H54 (cell line): Measurements from ENCODE around the gene NMRAL1.

Experiments used
- DNase-seq: peaks from one replicate; pipeline ENCODE4 v3.0.0; 2011; ENCODE audit warnings: low spot score, mixed read lengths; ENCODE audit not compliant: insufficient read length
- FAIRE-seq: peaks from 3 replicates; lab custom pipeline; 2011; peaks lifted over from hg19 to GRCh38; lab: Jason Lieb, UNC
- POLR2A ChIP-seq: IDR thresholded peaks from 2 replicates; pipeline ENCODE4 v1.6.1; 2011; ENCODE audit warnings: low read depth, mild to moderate bottlenecking, low read length

The NMRAL1 gene

DNA sequence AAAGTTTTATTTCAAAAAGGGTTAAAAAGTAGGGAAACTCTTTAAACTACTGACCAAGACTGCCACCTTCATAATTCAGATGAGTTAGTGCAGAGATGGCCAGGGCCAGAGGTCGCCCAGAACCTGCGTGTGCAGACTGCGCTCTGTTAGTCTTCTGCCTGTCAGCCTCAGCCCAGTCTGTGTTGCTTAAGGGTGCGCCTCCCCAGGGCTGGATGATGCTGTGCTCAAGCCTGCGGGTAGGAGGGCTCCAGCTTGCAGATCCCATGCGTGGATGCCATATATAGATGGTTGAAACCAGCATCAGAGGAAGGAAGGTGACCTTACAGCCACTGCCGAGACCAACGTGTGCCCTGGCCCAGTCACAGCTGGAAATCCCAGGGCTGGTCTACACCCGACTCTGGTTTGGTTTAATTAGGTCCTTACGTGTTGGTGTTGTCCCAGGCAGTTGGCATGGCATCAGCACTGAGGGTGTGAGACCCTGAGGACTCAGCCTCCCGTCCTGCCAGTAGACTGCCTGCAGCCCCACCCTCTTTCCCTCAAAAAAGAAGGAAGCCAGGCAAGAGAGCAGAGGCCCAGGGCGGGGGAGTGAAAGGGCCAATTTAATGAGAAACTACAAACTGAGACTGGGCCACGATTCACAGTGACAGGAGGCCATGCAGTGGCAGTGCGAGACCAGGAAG lies 36.5 kb upstream of the NMRAL1 start:
- DNase-seq (no peak), FAIRE-seq (no peak)
- no peak for TF ChIP-seq POLR2A

DNA sequence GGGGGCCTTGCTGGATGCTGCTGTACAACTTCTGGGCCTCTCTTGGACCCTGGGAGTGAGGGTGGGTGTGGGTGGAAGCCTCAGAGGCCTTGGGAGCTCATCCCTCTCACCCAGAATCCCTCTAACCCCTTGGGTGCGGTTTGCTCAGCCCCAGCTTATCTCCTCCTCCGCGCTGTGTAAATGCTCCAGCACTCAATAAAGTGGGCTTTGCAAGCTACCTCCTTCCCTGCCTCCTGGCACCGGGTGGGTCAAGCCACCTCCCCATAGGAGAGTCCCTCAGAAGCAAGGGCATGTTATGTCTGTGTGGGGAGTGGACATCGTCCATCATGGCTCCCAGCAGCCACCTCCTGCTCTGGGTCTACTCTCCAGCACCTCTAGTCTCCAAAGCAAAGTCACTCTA lies 35.7 kb upstream of the NMRAL1 start:
- no peak for DNase-seq
- FAIRE-seq = no peak
- no peak for TF ChIP-seq POLR2A

DNA sequence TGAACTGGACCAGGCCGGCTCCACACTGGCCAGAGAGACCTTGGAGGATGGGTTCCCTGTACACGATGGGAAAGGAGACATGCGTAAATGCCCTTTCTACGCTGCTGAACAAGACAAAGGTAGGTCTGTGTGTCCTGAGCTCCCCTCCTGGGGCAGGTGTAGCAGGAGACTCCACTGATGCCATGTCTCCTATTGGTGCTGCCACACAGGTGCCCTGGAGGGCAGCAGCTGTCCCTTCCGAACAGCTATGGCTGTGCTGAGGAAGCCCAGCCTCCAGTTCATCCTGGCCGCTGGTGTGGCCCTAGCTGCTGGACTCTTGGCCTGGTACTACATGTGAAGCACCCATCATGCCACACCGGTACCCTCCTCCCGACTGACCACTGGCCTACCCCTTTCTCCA lies 35.0 kb upstream of the NMRAL1 start:
- FAIRE-seq (no peak), DNase-seq (no peak)
- no peak for TF ChIP-seq POLR2A

DNA sequence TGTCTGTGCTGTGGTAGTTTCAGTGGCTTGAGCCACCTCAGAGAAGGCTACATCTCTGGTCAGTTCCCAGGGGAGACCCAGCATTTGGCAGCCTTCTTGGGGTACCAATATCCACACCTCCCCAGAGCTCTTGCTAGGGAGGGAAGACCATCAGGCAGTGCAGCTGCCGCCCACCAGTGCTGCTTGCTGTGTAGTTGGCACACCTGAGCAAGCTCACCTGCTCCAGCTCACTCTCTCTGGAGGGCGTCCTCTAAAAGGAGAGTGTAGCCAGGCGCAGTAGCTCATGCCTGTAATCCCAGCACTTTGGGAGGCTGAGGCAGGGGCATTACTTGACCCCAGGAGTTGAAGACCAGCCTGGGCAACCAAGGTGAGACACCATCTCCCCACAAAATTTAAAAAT lies 34.4 kb upstream of the NMRAL1 start:
- no peak for TF ChIP-seq POLR2A
- no peak for FAIRE-seq

DNA sequence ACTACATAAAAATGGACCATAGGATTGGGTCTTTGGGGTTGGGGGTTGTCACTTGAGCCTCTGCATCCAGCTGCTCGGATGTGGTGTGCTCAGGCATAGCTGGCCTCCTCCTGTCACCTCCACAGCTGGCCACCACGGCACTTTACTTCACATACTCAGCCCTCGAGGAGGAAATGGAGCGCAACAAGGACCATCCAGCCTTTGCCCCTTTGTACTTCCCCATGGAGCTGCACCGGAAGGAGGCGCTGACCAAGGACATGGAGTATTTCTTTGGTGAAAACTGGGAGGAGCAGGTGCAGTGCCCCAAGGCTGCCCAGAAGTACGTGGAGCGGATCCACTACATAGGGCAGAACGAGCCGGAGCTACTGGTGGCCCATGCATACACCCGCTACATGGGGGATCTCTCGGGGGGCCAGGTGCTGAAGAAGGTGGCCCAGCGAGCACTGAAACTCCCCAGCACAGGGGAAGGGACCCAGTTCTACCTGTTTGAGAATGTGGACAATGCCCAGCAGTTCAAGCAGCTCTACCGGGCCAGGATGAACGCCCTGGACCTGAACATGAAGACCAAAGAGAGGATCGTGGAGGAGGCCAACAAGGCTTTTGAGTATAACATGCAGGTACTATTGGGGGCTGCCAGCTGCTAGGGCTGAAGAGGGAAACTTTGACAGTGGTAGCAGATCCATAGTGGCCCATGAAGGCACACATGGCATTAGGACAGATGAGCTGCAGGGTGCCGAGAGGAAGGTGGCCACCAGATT lies 33.3 kb upstream of the NMRAL1 start:
- DNase-seq = no peak
- no peak for FAIRE-seq
- no peak for TF ChIP-seq POLR2A

More for the DNA sequence above, 34.4 kb upstream of the NMRAL1 start:
- no peak for DNase-seq

DNA sequence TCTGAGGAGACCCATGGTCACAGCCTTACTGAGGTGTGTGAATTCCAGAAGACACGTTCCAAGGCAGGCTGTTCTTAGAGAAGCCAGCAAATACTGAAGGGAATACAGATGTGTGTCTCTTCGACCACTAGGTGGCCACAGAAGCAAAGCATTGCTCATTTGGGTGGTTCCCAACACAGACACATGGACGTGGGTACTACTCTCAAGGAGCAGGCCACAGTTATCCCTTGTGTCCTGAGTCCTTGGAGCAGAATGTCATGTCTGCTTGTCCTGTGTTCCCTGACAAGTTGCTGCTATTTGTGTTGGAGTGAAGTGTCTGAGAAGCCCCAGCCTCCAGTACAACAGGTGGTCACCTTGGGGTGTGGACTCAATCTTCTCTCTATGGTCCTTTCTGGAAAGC lies 32.0 kb upstream of the NMRAL1 start:
- peak; percentile 59 for DNase-seq
- FAIRE-seq = peak; percentile 66
- TF ChIP-seq POLR2A = no peak

DNA sequence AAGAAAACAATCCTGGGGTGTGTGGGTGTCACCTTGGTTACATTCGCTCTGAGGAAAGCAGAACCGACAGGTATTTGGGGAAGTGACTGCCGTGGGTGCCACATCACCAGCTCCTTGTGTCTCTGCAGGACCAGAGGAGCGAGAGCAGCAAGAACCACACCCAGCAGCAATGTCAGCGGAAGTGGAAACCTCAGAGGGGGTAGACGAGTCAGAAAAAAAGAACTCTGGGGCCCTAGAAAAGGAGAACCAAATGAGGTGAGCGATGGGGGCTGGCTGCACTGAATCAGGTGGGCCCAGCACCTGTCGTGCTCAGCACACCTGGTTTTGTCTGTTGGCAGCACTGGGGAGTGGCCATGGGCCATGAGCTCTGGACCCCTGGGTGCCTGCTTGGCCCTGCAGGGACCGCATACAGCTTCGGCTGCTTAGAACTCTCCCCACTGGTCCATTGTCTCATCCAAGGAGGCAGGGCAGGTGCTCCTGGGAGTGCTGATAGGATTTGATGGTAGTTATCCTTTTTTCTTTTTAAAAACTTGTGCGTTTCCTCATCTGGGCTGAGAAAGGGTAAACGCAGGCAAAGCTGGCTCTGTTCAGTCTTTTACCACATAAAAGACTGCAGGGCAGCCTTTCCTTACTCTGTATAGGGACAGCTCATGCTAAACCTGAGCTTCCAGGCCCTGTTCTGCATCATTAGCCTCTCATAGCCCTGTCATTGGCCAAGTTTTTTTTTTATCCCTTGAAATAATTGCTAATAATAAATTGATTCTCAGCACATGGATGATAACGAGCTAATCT lies 31.1 kb upstream of the NMRAL1 start:
- TF ChIP-seq POLR2A = no peak
- no peak for FAIRE-seq
- no peak for DNase-seq

DNA sequence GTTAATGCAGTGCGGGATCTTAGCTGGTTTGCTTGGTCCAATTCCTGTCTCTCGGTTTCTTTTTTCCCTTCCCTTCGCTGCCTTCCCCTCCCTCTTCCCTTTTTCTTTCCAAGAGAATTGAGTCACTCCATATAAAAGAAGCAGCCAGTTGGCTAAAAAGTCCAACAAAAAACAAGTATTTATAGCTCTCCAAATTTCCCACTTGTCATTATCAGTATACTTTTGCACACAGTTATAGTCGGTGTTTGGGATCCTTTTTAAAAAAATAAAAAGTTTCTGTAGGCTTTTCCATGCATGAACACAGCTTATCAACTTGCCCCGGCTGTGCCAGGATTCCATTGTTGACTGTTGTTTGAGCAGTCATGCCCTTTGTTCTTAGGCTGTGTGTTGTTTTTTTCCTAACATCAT lies 26.6 kb upstream of the NMRAL1 start:
- no peak for TF ChIP-seq POLR2A
- no peak for FAIRE-seq
- DNase-seq = no peak

DNA sequence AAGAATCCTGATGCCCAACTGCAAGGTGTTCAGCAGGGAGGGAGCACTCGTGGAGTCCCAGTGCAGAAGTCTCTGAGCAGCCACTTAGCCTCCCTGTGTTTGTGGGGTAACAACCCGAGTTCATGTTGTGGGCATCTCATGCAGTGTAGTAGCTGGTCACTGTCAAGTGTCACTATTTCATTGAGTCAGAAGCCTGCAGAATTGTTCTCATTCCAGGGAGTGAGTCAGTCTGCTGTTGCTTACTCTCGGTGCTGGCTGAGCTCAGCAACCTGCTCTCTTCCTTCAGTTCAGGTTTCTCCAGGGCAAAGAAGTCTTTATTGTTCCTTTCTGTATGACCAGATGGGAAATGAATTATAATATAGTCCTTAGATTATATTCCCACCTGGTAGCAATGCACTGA lies 25.8 kb upstream of the NMRAL1 start:
- peak; percentile 82 for DNase-seq

DNA sequence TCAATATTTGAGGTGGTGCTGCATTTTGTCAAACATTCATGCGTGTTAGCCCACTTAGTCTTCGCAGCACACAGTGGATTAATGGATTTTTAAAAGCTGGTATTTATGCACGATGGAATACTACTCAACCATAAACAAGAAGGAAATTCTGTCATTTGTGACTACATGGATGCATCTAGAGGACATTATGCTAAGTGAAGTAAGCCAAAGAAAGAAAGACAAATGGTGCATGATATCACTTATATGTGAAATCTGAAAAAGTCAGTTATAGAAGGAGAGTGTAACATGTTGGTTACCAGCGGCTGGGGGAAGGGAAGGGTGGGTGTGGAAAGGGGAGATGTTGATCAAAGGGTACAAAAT lies 24.8 kb upstream of the NMRAL1 start:
- FAIRE-seq (no peak), DNase-seq (no peak)
- TF ChIP-seq POLR2A = no peak

More for the DNA sequence above, 25.8 kb upstream of the NMRAL1 start:
- peak; percentile 91 for FAIRE-seq
- TF ChIP-seq POLR2A = no peak

DNA sequence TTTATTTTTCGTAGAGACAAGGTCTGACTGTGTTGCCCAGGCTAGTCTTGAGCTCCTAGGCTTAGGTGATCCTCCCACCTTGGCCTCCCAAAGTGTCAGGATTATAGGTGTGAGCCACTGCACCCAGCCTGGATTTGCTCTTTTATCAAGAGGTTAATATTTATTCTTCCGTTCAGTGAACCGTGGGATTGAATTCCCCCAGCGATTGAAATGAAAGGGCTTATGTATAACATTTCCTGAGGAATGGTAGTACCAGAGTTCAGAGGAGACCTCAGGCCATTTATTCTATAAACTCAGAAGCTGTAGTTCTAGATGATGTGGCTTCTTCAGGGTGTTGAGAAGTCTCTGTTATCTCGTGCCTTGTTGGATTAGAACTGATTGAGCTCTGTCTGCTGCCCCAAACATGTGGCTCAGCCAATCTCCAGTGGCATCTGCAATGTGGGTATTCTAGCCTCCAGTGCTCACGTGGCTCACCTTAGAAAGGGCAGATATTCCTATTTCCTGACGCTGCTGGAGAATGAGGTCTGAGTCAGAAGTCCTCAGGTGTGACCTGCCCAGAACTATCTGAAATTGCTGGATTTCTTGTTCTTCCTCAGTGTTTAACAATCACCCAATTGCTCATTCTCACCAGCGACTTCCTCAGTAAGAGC lies 24.2 kb upstream of the NMRAL1 start:
- DNase-seq = no peak
- TF ChIP-seq POLR2A = no peak
- no peak for FAIRE-seq

DNA sequence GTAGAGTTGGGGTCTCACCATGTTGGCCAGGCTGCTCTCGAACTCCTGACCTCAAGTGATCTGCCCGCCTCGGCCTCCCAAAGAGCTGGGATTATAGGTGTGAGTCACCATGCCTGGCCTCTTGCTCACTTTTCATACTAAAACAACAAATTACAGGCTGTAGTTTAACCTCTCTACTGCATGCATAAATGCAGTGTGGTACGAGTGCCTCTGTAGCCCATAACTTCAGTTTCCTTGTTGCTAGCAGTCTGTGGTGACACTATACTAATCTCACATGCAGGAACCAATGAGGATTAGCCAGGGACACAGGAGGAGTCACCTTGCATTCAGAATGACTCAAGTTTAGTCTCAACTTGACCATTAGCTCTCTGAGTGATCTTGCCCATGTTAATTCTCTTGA lies 21.9 kb upstream of the NMRAL1 start:
- FAIRE-seq (peak; percentile 77), DNase-seq (no peak)
- TF ChIP-seq POLR2A = no peak

DNA sequence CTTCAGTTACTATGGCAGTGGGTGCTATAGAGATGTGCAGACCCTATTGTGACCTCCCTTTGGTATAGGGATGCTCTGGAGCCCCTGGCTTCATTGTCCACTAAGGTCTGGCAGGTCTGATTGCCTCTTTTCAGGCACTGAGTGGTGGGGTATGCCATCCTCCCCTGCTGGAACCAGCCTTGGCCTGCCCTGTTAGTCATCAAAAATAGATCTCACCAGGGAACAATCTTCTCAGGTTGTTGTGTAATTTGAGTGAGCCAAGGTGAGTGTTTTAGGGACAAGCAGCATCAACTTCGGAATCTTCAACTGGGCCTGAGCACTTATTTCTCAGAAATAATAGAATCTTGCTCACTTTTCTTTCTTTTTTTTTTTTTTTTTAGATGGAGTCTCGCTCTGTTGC lies 21.3 kb upstream of the NMRAL1 start:
- DNase-seq (no peak), FAIRE-seq (no peak)

DNA sequence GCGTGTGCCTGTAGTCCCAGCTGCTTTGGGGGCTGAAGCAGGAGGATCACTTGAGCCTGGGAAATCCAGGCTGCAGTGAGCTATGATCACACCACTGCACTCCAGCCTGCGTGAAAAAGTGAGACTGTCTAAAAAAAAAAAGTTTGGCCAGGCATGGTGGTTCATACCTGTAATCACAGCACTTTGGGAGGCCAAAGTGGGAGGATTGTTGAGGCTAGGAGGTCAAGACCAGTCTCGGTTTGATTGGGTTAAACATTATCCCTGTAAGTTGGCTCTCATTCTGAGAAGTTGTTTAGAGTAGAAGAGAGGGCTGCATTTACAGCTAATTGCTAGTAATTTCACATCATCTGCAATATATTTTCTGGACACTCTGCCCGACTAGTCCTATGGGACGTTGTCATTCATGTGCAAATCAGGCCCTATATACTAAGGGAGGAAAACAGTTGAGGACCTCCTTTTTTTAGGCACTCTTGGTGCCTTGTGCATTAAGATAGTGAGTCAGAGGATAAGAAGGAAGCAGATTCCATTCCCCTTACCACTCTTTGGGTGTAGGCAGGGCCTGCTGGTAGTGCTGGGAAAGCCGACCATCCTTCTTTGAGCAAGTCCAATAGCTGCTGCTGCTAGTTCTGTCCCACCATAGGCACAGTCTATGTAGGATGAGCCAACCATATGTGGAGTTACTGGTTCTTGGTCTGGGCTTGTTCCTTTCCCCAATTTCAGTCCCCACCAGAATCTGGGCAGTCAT lies 20.5 kb upstream of the NMRAL1 start:
- FAIRE-seq (peak; percentile 69), DNase-seq (no peak)
- no peak for TF ChIP-seq POLR2A

More for the DNA sequence above, 21.3 kb upstream of the NMRAL1 start:
- TF ChIP-seq POLR2A = no peak
